Head of caudate nucleus (tissue), 42 donors: ENCODE data around the gene BLOC1S1.
"Not testable (repeated sequence)": the region's sequence is repeated elsewhere in the genome, so short reads cannot be mapped to it uniquely, and the experiment has no call there.

Experiments
- DNase-seq, 42 donors: peaks; one replicate each; pipeline versions ENCODE4 v3.0.0 to v3.0.0-alpha.2; 2020 to 2021; ENCODE audit warnings: mixed read lengths in 7 of 42
- intact Hi-C: fragments of 100-400 bp; cut with DNase I; formaldehyde crosslinking; loops from one replicate; pipeline ENCODE4 v1.15.0; 2022

The BLOC1S1 gene

GRCh38 chr12:55758575-55758974 is 42.7 kb downstream of the BLOC1S1 start:
- intact Hi-C loops, DNase-seq: not testable (repeated sequence)

GRCh38 chr12:55760663-55761062 is 44.8 kb downstream of the BLOC1S1 start:
- DNase-seq = no peak
- intact Hi-C loops = no loop called here

GRCh38 chr12:55762646-55763045 is 46.8 kb downstream of the BLOC1S1 start:
- no peak for DNase-seq
- intact Hi-C loops = no loop called here

- intact Hi-C loops = no loop called here
- DNase-seq = no peak
Measured at GRCh38 chr12:55765736-55766290, 50.0 kb downstream of the BLOC1S1 start.

GRCh38 chr12:55767156-55767555 is 51.3 kb downstream of the BLOC1S1 start:
- intact Hi-C loops = no loop called here
- DNase-seq = no peak
